Measurements from ENCODE around the gene BRINP2.

BRINP2 gene

GRCh38 chr1:177135250-177135649 is 35.5 kb upstream of the BRINP2 start:
- Histone ChIP-seq H3K4me1 (ENCODE audit: insufficient read depth, low read length, severe bottlenecking) (no peaks in the 10 kb centered on the region), H2AFZ (ENCODE audit: low read length) (no peak overlapping the region), H3K27ac (ENCODE audit: low read depth, low read length, poor library complexity, severe bottlenecking) (no peak overlapping the region), H3K4me2 (ENCODE audit: low read length) (no peak overlapping the region), H3K9ac (ENCODE audit: low read length) (no peak overlapping the region), H3K9me2 (ENCODE audit: low read depth, low read length) (no peaks in the 10 kb centered on the region), H3K4me3 (ENCODE audit: low read depth, low read length, poor library complexity, severe bottlenecking) (no peak overlapping the region), H4K20me1 (ENCODE audit: insufficient read depth, low read length) (no peaks in the 10 kb centered on the region), H3K79me2 (ENCODE audit: insufficient read depth, low read length) (no peaks in the 10 kb centered on the region), H3K36me3 (ENCODE audit: insufficient read depth, low read length) (no peaks in the 10 kb centered on the region), H3K27me3 (ENCODE audit: insufficient read depth, low read length) (no peaks in the 10 kb centered on the region), H3F3A (ENCODE audit: insufficient read depth, low read length) (no peaks in the 10 kb centered on the region), H3K9me3 (ENCODE audit: low read length) (no peaks in the 10 kb centered on the region)
- TF ChIP-seq CTCF (IDR thresholded peaks at IDR 0.05; ENCODE audit: low read length) (no peak), EZH2 (IDR thresholded peaks at IDR 0.05; ENCODE audit: borderline replicate concordance, low read length) (no peak)

GRCh38 chr1:177137814-177138213 is 32.9 kb upstream of the BRINP2 start:
- H3K27me3 ChIP-seq (ENCODE audit: insufficient read depth, low read length): no peaks in the 10 kb centered on the region
- no peaks in the 10 kb centered on the region for H3F3A ChIP-seq (ENCODE audit: insufficient read depth, low read length)
- no peak overlapping the region for H2AFZ ChIP-seq (ENCODE audit: low read length)
- TF ChIP-seq EZH2 (IDR thresholded peaks at IDR 0.05; ENCODE audit: borderline replicate concordance, low read length): no peak
- TF ChIP-seq CTCF (IDR thresholded peaks at IDR 0.05; ENCODE audit: low read length): no peak
- no peaks in the 10 kb centered on the region for H3K9me2 ChIP-seq (ENCODE audit: low read depth, low read length)
- no peaks in the 10 kb centered on the region for H3K4me1 ChIP-seq (ENCODE audit: insufficient read depth, low read length, severe bottlenecking)
- H3K4me3 ChIP-seq (ENCODE audit: low read depth, low read length, poor library complexity, severe bottlenecking): no peak overlapping the region
- no peak overlapping the region for H3K27ac ChIP-seq (ENCODE audit: low read depth, low read length, poor library complexity, severe bottlenecking)
- no peaks in the 10 kb centered on the region for H3K36me3 ChIP-seq (ENCODE audit: insufficient read depth, low read length)
- no peaks in the 10 kb centered on the region for H3K79me2 ChIP-seq (ENCODE audit: insufficient read depth, low read length)
- H3K4me2 ChIP-seq (ENCODE audit: low read length): no peak overlapping the region
- no peaks in the 10 kb centered on the region for H4K20me1 ChIP-seq (ENCODE audit: insufficient read depth, low read length)
- H3K9ac ChIP-seq (ENCODE audit: low read length): no peak overlapping the region
- H3K9me3 ChIP-seq (ENCODE audit: low read length): no peaks in the 10 kb centered on the region

- Histone ChIP-seq H3K9me3 (ENCODE audit: low read length) (no peaks in the 10 kb centered on the region), H3K79me2 (ENCODE audit: insufficient read depth, low read length) (no peaks in the 10 kb centered on the region), H3F3A (ENCODE audit: insufficient read depth, low read length) (no peaks in the 10 kb centered on the region), H3K27ac (ENCODE audit: low read depth, low read length, poor library complexity, severe bottlenecking) (no peak overlapping the region), H3K9ac (ENCODE audit: low read length) (no peak overlapping the region), H4K20me1 (ENCODE audit: insufficient read depth, low read length) (no peaks in the 10 kb centered on the region), H3K36me3 (ENCODE audit: insufficient read depth, low read length) (no peaks in the 10 kb centered on the region), H2AFZ (ENCODE audit: low read length) (no peak overlapping the region), H3K9me2 (ENCODE audit: low read depth, low read length) (no peaks in the 10 kb centered on the region), H3K27me3 (ENCODE audit: insufficient read depth, low read length) (no peaks in the 10 kb centered on the region), H3K4me2 (ENCODE audit: low read length) (no peak overlapping the region), H3K4me1 (ENCODE audit: insufficient read depth, low read length, severe bottlenecking) (no peaks in the 10 kb centered on the region), H3K4me3 (ENCODE audit: low read depth, low read length, poor library complexity, severe bottlenecking) (no peak overlapping the region)
- TF ChIP-seq CTCF (IDR thresholded peaks at IDR 0.05; ENCODE audit: low read length) (no peak), EZH2 (IDR thresholded peaks at IDR 0.05; ENCODE audit: borderline replicate concordance, low read length) (no peak)
These were observed 32.4 kb upstream of the BRINP2 start for GRCh38 chr1:177138347-177138746.
